Aortic smooth muscle cell (primary cell): Measurements from ENCODE around the gene SMIM13. TPM values are rescaled to one million over a fixed set of nuclear protein-coding genes. Genes with fewer than 3 reads are reported as not detected.

Experiments used
- total RNA-seq: library from RNA; depleted of rRNA; stranded (reverse); fragments of >200 nt; gene quantifications from 2 replicates; pipeline ENCODE4 v1.2.3, GENCODE V29; 2014

SMIM13 gene
- total RNA-seq: 4.7 and 5.5 TPM in 2 replicates

GRCh38 chr6:11093626-11094410, at the start of gene SMIM13:
Gene SMIM13, plus strand, starts transcription at chr6:11093834. Its CDS starts 480 bp downstream, at chr6:11094314.

DNA sequence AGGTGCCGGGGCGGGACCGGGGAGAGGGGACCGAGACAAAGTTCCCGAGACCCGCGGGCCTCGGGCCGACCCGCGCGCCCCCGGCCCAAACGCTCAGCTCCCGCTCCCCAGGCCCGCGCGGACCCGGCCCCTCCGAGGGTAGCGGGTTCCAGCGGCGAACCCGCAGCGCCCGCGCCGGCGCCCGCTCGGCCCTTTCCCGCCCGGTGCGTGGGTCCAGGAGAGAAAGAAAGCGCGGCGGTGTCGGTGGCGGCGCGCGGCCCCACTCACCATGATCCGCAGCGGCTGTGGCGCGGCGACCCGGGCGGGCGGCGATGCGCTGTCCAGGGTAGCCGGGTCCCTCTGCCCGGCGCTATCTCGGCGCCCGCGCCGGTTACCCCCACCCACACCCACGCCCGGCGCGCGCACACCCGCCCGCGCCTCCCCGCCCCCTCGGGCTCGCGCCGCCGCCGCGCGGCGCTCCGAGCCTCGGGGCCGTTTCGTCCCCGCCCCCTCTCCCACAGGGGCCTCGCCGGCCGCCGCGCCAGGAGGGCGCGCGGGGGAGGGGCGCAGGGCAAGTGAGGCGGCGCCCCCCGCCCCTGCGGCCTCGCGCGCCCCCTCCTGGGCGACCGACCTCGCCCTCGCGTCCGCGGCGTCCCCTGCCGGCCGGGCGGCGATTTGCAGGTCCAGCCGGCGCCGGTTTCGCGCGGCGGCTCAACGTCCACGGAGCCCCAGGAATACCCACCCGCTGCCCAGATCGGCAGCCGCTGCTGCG, 49.5 kb upstream of the SMIM13 start, which contains the start of gene ELOVL2:
ELOVL2 (minus strand) TSS at position 345 of the 751 bp plus-strand sequence; CDS start at position 270, 75 bp downstream.

DNA sequence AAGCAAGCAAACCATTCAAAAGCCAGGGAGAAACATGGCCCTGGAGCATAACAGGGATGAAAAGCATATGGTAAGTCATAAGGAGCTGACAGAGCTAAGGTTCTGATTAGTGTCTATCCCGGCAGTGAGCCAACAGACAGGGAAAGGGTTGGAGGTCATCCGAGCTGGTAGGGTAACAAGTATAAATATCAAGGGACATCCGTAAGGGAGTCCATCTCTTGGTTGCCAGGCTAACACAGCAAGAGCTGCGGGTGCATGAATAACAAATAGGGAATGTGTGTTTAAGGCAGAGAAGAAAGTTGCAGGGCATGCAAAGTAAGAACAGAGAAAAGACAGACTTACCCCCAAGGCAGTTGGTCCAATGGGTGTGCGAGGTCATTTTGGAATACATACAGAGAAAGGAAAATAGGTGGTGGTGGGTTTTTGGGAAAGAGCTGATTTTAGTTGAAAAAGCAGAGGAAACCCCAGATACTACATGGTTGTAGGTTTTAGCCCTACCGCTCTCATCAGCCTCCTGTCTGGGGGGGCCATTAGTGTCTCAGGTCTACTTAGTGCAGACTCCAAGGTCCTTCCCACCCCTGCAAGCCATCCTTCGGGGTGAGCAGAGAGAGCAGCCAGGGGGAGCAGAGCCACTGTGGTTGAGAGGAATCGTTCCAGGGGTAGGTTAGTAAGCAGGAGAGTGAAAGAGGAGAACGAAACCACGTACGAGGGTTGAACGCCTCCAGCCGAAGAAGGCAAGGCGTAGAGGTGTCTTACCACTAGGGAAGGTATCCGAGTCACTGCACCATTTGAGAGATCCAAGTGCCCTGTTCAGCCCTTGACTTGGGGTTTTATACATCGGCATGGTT, 17.5 kb downstream of the SMIM13 start, which contains the start of gene ERVFRD-1:
ERVFRD-1 (minus strand) TSS at position 805 of the 848 bp plus-strand sequence. CDS start 6,415 bp downstream, outside the sequence.

Other genes with a start within 250 kb of the SMIM13 start
- gene GCM2, start 211.8 kb upstream of the SMIM13 start, total RNA-seq: not detected in 2 replicates
- gene SYCP2L, start 206.8 kb upstream of the SMIM13 start, total RNA-seq: not detected in 2 replicates
- gene ELOVL2, start 49.5 kb upstream of the SMIM13 start, total RNA-seq: not detected in 2 replicates
- not detected in 2 replicates for gene ERVFRD-1, start 17.9 kb downstream of the SMIM13 start, total RNA-seq
- 4.6 and 5.5 TPM in 2 replicates for gene NEDD9, start 138.8 kb downstream of the SMIM13 start, total RNA-seq